ENCODE results near the gene KLHL35. TPM values are rescaled to one million over a fixed set of nuclear protein-coding genes. Genes with fewer than 3 reads are reported as not detected.

KLHL35 gene
- total and polyA plus RNA-seq, 2 of the 4 experiments (the other 2 are of a cell fraction) = 1.6 to 3.3 TPM

GRCh38 chr11:75388386-75389275, 44.4 kb downstream of the KLHL35 start:
- Histone ChIP-seq H3K36me3 (ENCODE audit: control insufficient read depth, insufficient read depth, low read length) (no peaks in the 10 kb centered on the region), H3K9me1 (ENCODE audit: insufficient read depth, low read length) (no peaks in the 10 kb centered on the region), H2AK5ac (ENCODE audit: low read depth, low read length) (0 out of 2 replicates have a peak overlapping the region, but pooled peaks have one; percentile 14), H2BK120ac (ENCODE audit: low read depth, low read length) (no peak overlapping the region), H3K9ac (ENCODE audit: low read depth, low read length) (no peak overlapping the region), H2BK5ac (ENCODE audit: low read depth, low read length, poor library complexity, severe bottlenecking) (no peak overlapping the region), H3K4me3 (ENCODE audit: insufficient read depth, low read depth, low read length) (no peak overlapping the region), H3K4me2 (ENCODE audit: low read depth, low read length) (peak overlapping the region; percentile 42), H4K5ac (ENCODE audit: low read depth, low read length) (no peak overlapping the region), H4K8ac (ENCODE audit: low read depth in 2 of 2, low read length in 2 of 2) (no peak overlapping the region; a peak in 1 of 4 replicates), H4K20me1 (ENCODE audit: insufficient read depth, low read length) (peaks cover 5% of the 10 kb centered on the region; the same call in 1 of the 2 replicates), H3K27ac (ENCODE audit: insufficient read depth, low read length) (no peak overlapping the region), H3K18ac (ENCODE audit: low read depth, low read length) (no peak overlapping the region), H3K27me3 (ENCODE audit: control insufficient read depth, insufficient read depth, low read length) (peaks cover 4% of the 10 kb centered on the region), H2BK20ac (ENCODE audit: low read depth, low read length) (no peak overlapping the region; the same call in 1 of the 2 replicates), H2BK15ac (ENCODE audit: low read depth, low read length) (no peak overlapping the region), H3K9me3 (ENCODE audit: control insufficient read depth, insufficient read depth, low read length) (no peaks in the 10 kb centered on the region), H2AFZ (replicated peaks; ENCODE audit: low read length, poor library complexity) (peak overlapping the region; percentile 36), H3K4ac (ENCODE audit: low read depth, low read length) (no peak overlapping the region), H2AK9ac (replicated peaks; ENCODE audit: low read depth, low read length, poor library complexity) (peak overlapping the region; percentile 44), H3K4me1 (ENCODE audit: control insufficient read depth, insufficient read depth, low read length) (peaks cover 4% of the 10 kb centered on the region), H4K91ac (ENCODE audit: insufficient read depth, low read depth, low read length) (0 out of 2 replicates have a peak overlapping the region, but pooled peaks have one; percentile 28), H3K14ac (replicated peaks; ENCODE audit: low read depth, low read length) (0 out of 2 replicates have a peak overlapping the region, but pooled peaks have one; percentile 15), H3K56ac (ENCODE audit: extremely low read depth, insufficient read depth, low read length) (no peak overlapping the region), H3K23ac (ENCODE audit: low read depth, low read length) (no peak overlapping the region), H3K79me1 (ENCODE audit: low read depth in 1 of 2, low read length in 2 of 2) (no peaks in the 10 kb centered on the region)
- DNase-seq = peak; percentile 81
- in situ Hi-C loops (cut with MboI; ENCODE audit: low sequenced_read_pairs) = no loop called here
- ChIA-PET POLR2A (ENCODE audit: unreplicated experiment) (interaction anchor here (1.2 kb wide), 1 partner anchor 177 kb away, joined by 9 read pairs; no protein-coding TSS in a partner anchor), CTCF (interaction anchor here (0.6 to 2.9 kb wide), 9 partner anchors 17 to 211 kb away, joined by 3 to 20 read pairs (median 5); no protein-coding TSS in a partner anchor)
- dilution Hi-C loops (cut with HindIII; ENCODE audit: low sequenced_read_pairs, unreplicated experiment) = no loop called here
- intact Hi-C loops (cut with micrococcal nuclease) = loop anchor here (1.0 to 5.0 kb wide), 2 partner anchors 144 to 479 kb away; no protein-coding TSS in a partner anchor
- WGBS, 2 experiments (ENCODE audit: extremely low coverage in 2 of 2, insufficient read length in 1 of 2) = 46% methylated on average over 4 of the region's 9 CpGs; no CpG with 5 or more reads in 1 of the 2 experiments
- no TSS peak for BruUV-seq (replicated peaks)
- ATAC-seq (ENCODE audit: low read depth) = peak; percentile 91
- TF ChIP-seq MAZ (IDR thresholded peaks at IDR 0.05; ENCODE audit: borderline replicate concordance, low read depth, low read length) (peak; percentile 56; the same call in 1 of the 2 replicates), POLR2A (IDR thresholded peaks at IDR 0.05; ENCODE audit: low read depth, low read length) (no peak), RFX5 (IDR thresholded peaks at IDR 0.05; ENCODE audit: low read depth, low read length) (no peak), BHLHE40 (IDR thresholded peaks at IDR 0.05; ENCODE audit: low read depth, low read length) (no peak), SMC3 (IDR thresholded peaks at IDR 0.05; ENCODE audit: low read depth, low read length) (peak; percentile 80), MXI1 (IDR thresholded peaks at IDR 0.05; ENCODE audit: borderline replicate concordance, low read depth, low read length) (no peak), NFE2L2 (IDR thresholded peaks at IDR 0.05; ENCODE audit: low read depth, low read length) (no peak), CHD1 (IDR thresholded peaks at IDR 0.05; ENCODE audit: low read depth, low read length) (no peak), CEBPB (IDR thresholded peaks at IDR 0.05; ENCODE audit: low read depth, low read length) (no peak), RCOR1 (IDR thresholded peaks at IDR 0.05; ENCODE audit: insufficient replicate concordance, low read length) (no peak), RAD21 (IDR thresholded peaks at IDR 0.05; ENCODE audit: low read length) (peak; percentile 91), USF2 (IDR thresholded peaks at IDR 0.05; ENCODE audit: low read depth, low read length) (no peak)
- TF ChIP-seq, protein P1, sequence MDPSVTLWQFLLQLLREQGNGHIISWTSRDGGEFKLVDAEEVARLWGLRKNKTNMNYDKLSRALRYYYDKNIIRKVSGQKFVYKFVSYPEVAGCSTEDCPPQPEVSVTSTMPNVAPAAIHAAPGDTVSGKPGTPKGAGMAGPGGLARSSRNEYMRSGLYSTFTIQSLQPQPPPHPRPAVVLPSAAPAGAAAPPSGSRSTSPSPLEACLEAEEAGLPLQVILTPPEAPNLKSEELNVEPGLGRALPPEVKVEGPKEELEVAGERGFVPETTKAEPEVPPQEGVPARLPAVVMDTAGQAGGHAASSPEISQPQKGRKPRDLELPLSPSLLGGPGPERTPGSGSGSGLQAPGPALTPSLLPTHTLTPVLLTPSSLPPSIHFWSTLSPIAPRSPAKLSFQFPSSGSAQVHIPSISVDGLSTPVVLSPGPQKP (IDR thresholded peaks at IDR 0.05; ENCODE audit: borderline replicate concordance, low read depth, low read length) = no peak

Data from IMR-90 (cell line).